K562 (cell line): Measurements from ENCODE around the gene MEAK7. TPM values are rescaled to one million over a fixed set of nuclear protein-coding genes. Genes with fewer than 3 reads are reported as not detected.

ENCODE experiments used
- ARID3A ChIP-seq: IDR thresholded peaks from 2 replicates; pipeline ENCODE4 v1.6.1; 2012; ENCODE audit warnings: low read depth, low read length, improper control_type of control experiment, borderline replicate concordance
- CBX5 ChIP-seq: IDR thresholded peaks from 2 replicates; pipeline ENCODE4 v1.6.1; 2014; ENCODE audit warnings: low read depth, borderline replicate concordance
- CHAMP1 ChIP-seq: fragments of 450-650 bp; IDR thresholded peaks from 2 replicates; pipeline ENCODE4 v1.6.1; 2016; ENCODE audit warnings: mild to moderate bottlenecking
- CHCHD3 ChIP-seq: fragments of 250-450 bp; sonication (Bioruptor Pico); IDR thresholded peaks from 2 replicates; pipeline ENCODE4 v2.1.2; 2022; ENCODE audit warnings: mild to moderate bottlenecking
- ELF2 ChIP-seq: fragments of 250-450 bp; sonication (Bioruptor Pico); IDR thresholded peaks from 2 replicates; pipeline ENCODE4 v1.5.0; 2021; ENCODE audit warnings: mild to moderate bottlenecking
- KLF16 ChIP-seq: IDR thresholded peaks from 2 replicates; pipeline ENCODE4 v1.6.1; 2016; ENCODE audit warnings: antibody characterized with exemption
- MAZ ChIP-seq, 2 experiments: fragments of 450-650 bp in 1 of 2; sonication (generic) in 1 of 2; formaldehyde crosslinking; IDR thresholded peaks in 1 of 2; conservative IDR thresholded peaks in 1 of 2; 2 replicates each; pipeline versions ENCODE4 v1.4.0 to v1.5.0; 2020; ENCODE audit warnings: mild to moderate bottlenecking in 1 of 2, missing genetic modification reagents in 1 of 2
- NCOA4 ChIP-seq: fragments of 450-650 bp; IDR thresholded peaks from 2 replicates; pipeline ENCODE4 v1.6.1; 2018; ENCODE audit warnings: mild to moderate bottlenecking; ENCODE audit not compliant: partially characterized antibody
- NR1H2 ChIP-seq: sonication (generic); formaldehyde crosslinking; IDR thresholded peaks from 2 replicates; pipeline ENCODE4 v1.4.0; 2020; ENCODE audit warnings: mild to moderate bottlenecking, missing genetic modification reagents
- RBM15 ChIP-seq: fragments of 200-400 bp; formaldehyde crosslinking; IDR thresholded peaks from 2 replicates; pipeline ENCODE4 v1.6.1; 2018; ENCODE audit warnings: mild to moderate bottlenecking, low read length, moderate library complexity; ENCODE audit not compliant: insufficient read depth
- STAT5A ChIP-seq: IDR thresholded peaks from 2 replicates; pipeline ENCODE4 v1.6.1; 2012; ENCODE audit warnings: low read length, inconsistent platforms, borderline replicate concordance
- STAT6 ChIP-seq: sonication (generic); formaldehyde crosslinking; IDR thresholded peaks from 2 replicates; pipeline ENCODE4 v1.8.1; 2023; ENCODE audit warnings: mild to moderate bottlenecking, missing genetic modification reagents
- TGIF2 ChIP-seq: sonication (generic); formaldehyde crosslinking; IDR thresholded peaks from 2 replicates; pipeline ENCODE4 v1.8.1; 2022; ENCODE audit warnings: mild to moderate bottlenecking, missing genetic modification reagents, moderate library complexity
- THRAP3 ChIP-seq: fragments of 450-650 bp; IDR thresholded peaks from 2 replicates; pipeline ENCODE4 v1.6.1; 2016; ENCODE audit warnings: mild to moderate bottlenecking, inconsistent platforms, borderline replicate concordance
- ZC3H8 ChIP-seq: fragments of 450-650 bp; IDR thresholded peaks from 2 replicates; pipeline ENCODE4 v1.6.1; 2017
- ZKSCAN3 ChIP-seq: fragments of 250-450 bp; sonication (Bioruptor Pico); IDR thresholded peaks from 2 replicates; pipeline ENCODE4 v1.4.0; 2020
- ZNF12 ChIP-seq: sonication (generic); formaldehyde crosslinking; IDR thresholded peaks from 2 replicates; pipeline ENCODE4 v1.4.0; 2020; ENCODE audit warnings: mild to moderate bottlenecking, missing genetic modification reagents
- ZNF146 ChIP-seq: IDR thresholded peaks from one replicate; pipeline ENCODE4 v1.6.1; 2018; ENCODE audit warnings: missing compliant biosample characterization; ENCODE audit not compliant: unreplicated experiment
- ZNF212 ChIP-seq: fragments of 450-650 bp; formaldehyde crosslinking; IDR thresholded peaks from 2 replicates; pipeline ENCODE4 v1.4.0; 2020; ENCODE audit warnings: mild to moderate bottlenecking
- ZNF41 ChIP-seq: fragments of 250-450 bp; sonication (Bioruptor Pico); conservative IDR thresholded peaks from 2 replicates; pipeline ENCODE4 v1.4.0; 2020; ENCODE audit warnings: mild to moderate bottlenecking
- ZNF445 ChIP-seq: fragments of 250-450 bp; sonication (Bioruptor Pico); IDR thresholded peaks from 2 replicates; pipeline ENCODE4 v1.4.0; 2020; ENCODE audit warnings: low read depth, mild to moderate bottlenecking, moderate library complexity
- ZNF512 ChIP-seq: IDR thresholded peaks from 2 replicates; pipeline ENCODE4 v1.6.1; 2016; ENCODE audit warnings: missing genetic modification characterization, missing compliant biosample characterization
- polyA plus RNA-seq, 8 experiments: library from polyadenylated mRNA; depleted of rRNA in 4 of 8; stranded (reverse) in 5 of 8; unstranded in 3 of 8; fragments of >200 nt; fragmentation: Nextera tagmentation in 2 of 8; fragmentation: Illumina TruSeq in 1 of 8; extraction: Ambion mirVana in 2 of 8; extraction: Trizol in 1 of 8; gene quantifications; 2 replicates each; pipeline versions ENCODE4 v1.2.1 to v1.2.3, GENCODE V29; 2011 to 2014; ENCODE audit warnings: inconsistent platforms in 1 of 8, missing spikeins in 1 of 8
- total RNA-seq, 7 experiments: library from RNA; depleted of rRNA in 6 of 7; stranded (reverse); fragments of >200 nt in 6 of 7; fragmentation: Illumina TruSeq in 2 of 7; extraction: Trizol in 2 of 7; gene quantifications; 2 replicates each; pipeline versions ENCODE4 v1.2.1 to v1.2.3, GENCODE V29; 2011 to 2021; ENCODE audit warnings: low replicate concordance in 1 of 7

MEAK7 gene
- total and polyA plus RNA-seq, 9 of the 15 experiments (the other 6 are each of a cell fraction or from before 2014, with no cell fraction given): 1.4 to 14.5 (median 6.3) TPM

- TF ChIP-seq ZNF512 (tag) (no peak), NR1H2 (CRISPR knock-in tag) (no peak), CHCHD3 (no peak), THRAP3 (no peak), ZNF445 (CRISPR knock-in tag) (no peak), TGIF2 (CRISPR knock-in tag) (no peak), STAT6 (CRISPR knock-in tag) (no peak), RBM15 (no peak), ZNF41 (CRISPR knock-in tag) (no peak), CHAMP1 (peak; percentile 11; the same call in 1 of the 2 replicates), ELF2 (no peak), STAT5A (peak; percentile 65), KLF16 (peak; percentile 70; the same call in 1 of the 2 replicates), NCOA4 (no peak), ZNF146 (CRISPR knock-in tag) (peak; percentile 77), ZKSCAN3 (CRISPR knock-in tag) (no peak), ZNF12 (no peak), ARID3A (no peak; the same call in 1 of the 2 replicates), ZC3H8 (no peak), CBX5 (no peak), ZNF212 (no peak), MAZ (CRISPR knock-in tag; conservative IDR thresholded peaks at IDR 0.05 in 1 of 2, IDR thresholded peaks at IDR 0.05 in 1 of 2) (peak in 1 of 2 experiments; percentile 71; a peak in 1 of 4 replicates)
Measured at GRCh38 chr16:84537491-84538151, 33.2 kb upstream of the MEAK7 start (continued).
